GM12878 (cell line): ENCODE results near the gene GNAL. TPM values are rescaled to one million over a fixed set of nuclear protein-coding genes. Genes with fewer than 3 reads are reported as not detected.

ENCODE experiments used
- ATAC-seq: fragments of 200-7000 bp; cut with Tn5 transposase; 3 replicates; pipeline ENCODE4 v1.9.1; 2020; ENCODE audit warnings: mild to moderate bottlenecking, moderate library complexity
- BruUV-seq: library from RNA; stranded (reverse); fragments of 400-500 nt; replicated peaks from 2 replicates; lab custom pipeline; 2021; lab: Mats Ljungman, UMichigan
- CTCF ChIA-PET: fragments of 300-600 bp; sonication (Branson Sonifier 250); formaldehyde crosslinking; extraction: SDS; loops from one replicate; lab custom pipeline; 2021; ENCODE audit warnings: inconsistent platforms; lab: Yijun Ruan, JAX
- POLR2A ChIA-PET: fragments of 350-600 bp; formaldehyde crosslinking; extraction: SDS; loops from one replicate; lab custom pipeline; 2021; ENCODE audit warnings: inconsistent platforms; lab: Charles Lee
- RAD21 ChIA-PET: fragments of 300-600 bp; sonication (Branson Sonifier 250); formaldehyde crosslinking; loops from one replicate; lab custom pipeline; 2023; ENCODE audit warnings: antibody characterized with exemption; ENCODE audit not compliant: unreplicated experiment; lab: Charles Lee
- SMC1A ChIA-PET: fragments of 300-600 bp; sonication (Branson Sonifier 250); formaldehyde crosslinking; loops from one replicate; lab custom pipeline; 2023; ENCODE audit not compliant: unreplicated experiment, uncharacterized antibody; lab: Charles Lee
- DNase-seq: peaks from one replicate; pipeline ENCODE4 v3.0.0-alpha.2; 2011; ENCODE audit warnings: low read depth, low spot score
- FAIRE-seq: peaks from 3 replicates; lab custom pipeline; 2011; peaks lifted over from hg19 to GRCh38; lab: Jason Lieb, UNC
- H2AFZ ChIP-seq: 2 replicates; pipeline ENCODE4 v1.6.0; 2011; ENCODE audit warnings: low read depth, low read length, control low read depth; ENCODE audit not compliant: control insufficient read depth
- H3K27ac ChIP-seq: 2 replicates; pipeline ENCODE4 v1.5.1; 2011; ENCODE audit warnings: control low read depth; ENCODE audit not compliant: control insufficient read depth, insufficient read depth
- H3K27me3 ChIP-seq, 2 experiments: replicated peaks in 1 of 2; 2 replicates each; pipeline versions ENCODE4 v1.6.0 to v1.6.1; 2011; ENCODE audit warnings: low read length in 1 of 2; ENCODE audit not compliant: control insufficient read depth in 2 of 2, insufficient read depth in 2 of 2
- H3K36me3 ChIP-seq, 2 experiments: 2 replicates each; pipeline ENCODE4 v1.5.1; 2011; ENCODE audit warnings: low read length in 1 of 2; ENCODE audit not compliant: control insufficient read depth in 2 of 2, insufficient read depth in 2 of 2
- H3K4me1 ChIP-seq: 2 replicates; pipeline ENCODE4 v1.6.1; 2011; ENCODE audit warnings: mild to moderate bottlenecking, low read length, moderate library complexity, mixed read lengths; ENCODE audit not compliant: control insufficient read depth, insufficient read depth
- H3K4me2 ChIP-seq: 2 replicates; pipeline ENCODE4 v1.6.0; 2011; ENCODE audit warnings: control low read depth; ENCODE audit not compliant: control insufficient read depth, insufficient read depth
- H3K4me3 ChIP-seq: fragments of 200-600 bp; sonication (generic); 2 replicates; pipeline ENCODE4 v1.5.1; 2016
- H3K79me2 ChIP-seq: 2 replicates; pipeline ENCODE4 v1.6.0; 2011; ENCODE audit warnings: low read length; ENCODE audit not compliant: control insufficient read depth, insufficient read depth
- H3K9ac ChIP-seq: 2 replicates; pipeline ENCODE4 v1.8.0; 2011; ENCODE audit warnings: low read length, control low read depth, mixed read lengths; ENCODE audit not compliant: control insufficient read depth, insufficient read depth
- H3K9me3 ChIP-seq: replicated peaks from 3 replicates; pipeline ENCODE4 v1.5.1; 2011; ENCODE audit warnings: mild to moderate bottlenecking, low read length; ENCODE audit not compliant: control insufficient read depth, insufficient read depth
- H4K20me1 ChIP-seq: 2 replicates; pipeline ENCODE4 v1.6.0; 2011; ENCODE audit not compliant: control insufficient read depth, insufficient read depth
- BACH1 ChIP-seq: fragments of 450-650 bp; IDR thresholded peaks from 2 replicates; pipeline ENCODE4 v1.6.1; 2017; ENCODE audit warnings: mild to moderate bottlenecking, borderline replicate concordance
- BCL11A ChIP-seq: IDR thresholded peaks from 2 replicates; pipeline ENCODE4 v1.6.1; 2011; ENCODE audit warnings: low read depth, low read length
- BHLHE40 ChIP-seq, 2 experiments: fragments of 450-650 bp in 1 of 2; IDR thresholded peaks; 2 replicates each; pipeline ENCODE4 v1.6.1; 2011 to 2017; ENCODE audit warnings: low read depth in 2 of 2, borderline replicate concordance in 1 of 2, improper control_type of control experiment in 1 of 2, low read length in 1 of 2, mild to moderate bottlenecking in 1 of 2
- CHD1 ChIP-seq: IDR thresholded peaks from 2 replicates; pipeline ENCODE4 v1.6.1; 2012; ENCODE audit warnings: low read depth, low read length, improper control_type of control experiment
- CREB1 ChIP-seq: IDR thresholded peaks from 2 replicates; pipeline ENCODE4 v1.6.1; 2012; ENCODE audit warnings: low read depth, mild to moderate bottlenecking, inconsistent platforms
- EP300 ChIP-seq, 2 experiments: fragments of 150-350 bp in 1 of 2; IDR thresholded peaks; 2 replicates each; pipeline ENCODE4 v1.6.1; 2011 to 2012; ENCODE audit warnings: low read depth in 2 of 2, low read length in 2 of 2, borderline replicate concordance in 1 of 2, improper control_type of control experiment in 1 of 2, inconsistent platforms in 1 of 2; ENCODE audit not compliant: control insufficient read depth in 1 of 2
- NR2C2 ChIP-seq: IDR thresholded peaks from 2 replicates; pipeline ENCODE4 v1.6.1; 2011; ENCODE audit warnings: borderline replicate concordance, low read depth; ENCODE audit not compliant: control insufficient read depth, insufficient read length
- PAX5 ChIP-seq: IDR thresholded peaks from 2 replicates; pipeline ENCODE4 v1.6.1; 2011; ENCODE audit warnings: low read depth, low read length, borderline replicate concordance
- RCOR1 ChIP-seq: conservative IDR thresholded peaks from 2 replicates; pipeline ENCODE4 v1.6.1; 2012; ENCODE audit warnings: low read depth, low read length, improper control_type of control experiment
- SREBF1 ChIP-seq: IDR thresholded peaks from 2 replicates; pipeline ENCODE4 v1.6.1; 2012; ENCODE audit warnings: mild to moderate bottlenecking, low read length
- SREBF2 ChIP-seq: IDR thresholded peaks from 2 replicates; pipeline ENCODE4 v1.6.1; 2012; ENCODE audit warnings: mild to moderate bottlenecking, low read length
- STAT1 ChIP-seq: fragments of 450-650 bp; conservative IDR thresholded peaks from 2 replicates; pipeline ENCODE4 v1.6.1; 2014; ENCODE audit warnings: antibody characterized with exemption, mild to moderate bottlenecking
- WGBS: methylation state at CpG from one replicate; pipeline ENCODE4 v1.1.6; 2016; ENCODE audit warnings: low lambda C conversion rate; ENCODE audit not compliant: insufficient replicate concordance, insufficient coverage; ENCODE audit errors: missing lambda C conversion rate; 5-methylcytosine and 5-hydroxymethylcytosine counted together
- in situ Hi-C: fragments of 300-500 bp; cut with MboI; formaldehyde crosslinking; loops from 9 replicates; pipeline ENCODE4 v1.14.3; 2018; ENCODE audit warnings: mixed read lengths
- intact Hi-C: fragments of 100-400 bp; cut with micrococcal nuclease; formaldehyde crosslinking; loops from one replicate; pipeline ENCODE4 v1.14.2; 2022; ENCODE audit not compliant: unreplicated experiment
- polyA plus RNA-seq, 11 experiments: library from polyadenylated mRNA; depleted of rRNA in 4 of 11; unstranded in 6 of 11; stranded (reverse) in 5 of 11; fragments of >200 nt; fragmentation: Nextera tagmentation in 4 of 11; fragmentation: Illumina TruSeq in 1 of 11; extraction: Ambion mirVana in 4 of 11; extraction: Trizol in 1 of 11; gene quantifications; 1 replicate in 1 of 11; 2 replicates in 10 of 11; pipeline versions ENCODE4 v1.2.1 to v1.2.3, GENCODE V29; 2011 to 2016; ENCODE audit warnings: inconsistent platforms in 2 of 11, missing spikeins in 2 of 11, low read depth in 1 of 11
- total RNA-seq, 4 experiments: library from RNA; depleted of rRNA in 3 of 4; stranded (reverse); fragments of >200 nt in 3 of 4; fragmentation: Illumina TruSeq in 1 of 4; extraction: Trizol in 1 of 4; gene quantifications; 2 replicates each; pipeline versions ENCODE4 v1.2.1 to v1.2.3, GENCODE V29; 2013 to 2021

The GNAL gene
- total and polyA plus RNA-seq, 10 of the 15 experiments (the other 5 are each of a cell fraction or from before 2014, with no cell fraction given) = 0.02 to 0.39 (median 0.05) TPM; not detected in 5

DNA sequence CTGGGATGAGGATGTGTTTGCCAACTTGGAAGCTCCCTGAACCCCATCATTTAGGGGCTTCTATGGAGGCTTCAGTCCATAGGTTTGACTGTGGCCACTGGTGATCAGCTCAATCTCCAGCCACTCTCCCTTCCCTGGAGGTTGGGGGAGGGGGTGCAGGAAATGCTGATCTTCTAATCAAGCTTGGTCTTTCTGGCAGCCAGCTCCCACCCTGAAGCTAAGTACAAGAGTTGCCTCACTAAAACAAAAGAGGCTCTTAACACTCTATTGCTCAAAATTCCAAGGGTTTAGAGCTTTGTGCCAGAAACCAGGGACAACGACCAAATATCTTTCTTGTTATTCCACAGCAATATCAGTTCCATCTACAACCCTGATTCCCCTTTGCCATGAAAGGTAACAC lies 238.4 kb downstream of the GNAL start:
- DNase-seq = no peak
- no peaks in the 10 kb centered on the region for H3K79me2 ChIP-seq
- H3K4me3 ChIP-seq = no peak overlapping the region
- H3K27ac ChIP-seq = no peak overlapping the region
- H3K9me3 ChIP-seq = no peaks in the 10 kb centered on the region
- H3K36me3 ChIP-seq = no peaks in the 10 kb centered on the region
- no peaks in the 10 kb centered on the region for H4K20me1 ChIP-seq
- H3K27me3 ChIP-seq = no peaks in the 10 kb centered on the region
- H3K4me2 ChIP-seq = no peak overlapping the region
- in situ Hi-C loops = no loop called here
- 63% methylated on average over 1 of the region's 1 CpG for WGBS
- ChIA-PET SMC1A (no interaction called here), POLR2A (no interaction called here), RAD21 (no interaction called here), CTCF (interaction anchor here (5.7 kb wide), 1 partner anchor 11 kb away, joined by 35 read pairs; no protein-coding TSS in a partner anchor)
- TF ChIP-seq BHLHE40 (IDR thresholded peaks at IDR 0.05; ENCODE audit: borderline replicate concordance in 1 of 2, low read depth in 2 of 2, low read length in 1 of 2) (no peak), RCOR1 (no peak), CREB1 (no peak), SREBF1 (no peak), PAX5 (no peak), STAT1 (no peak), CHD1 (no peak), EP300 (IDR thresholded peaks at IDR 0.05; ENCODE audit: borderline replicate concordance in 1 of 2, control insufficient read depth in 1 of 2, low read depth in 2 of 2, low read length in 2 of 2) (no peak), NR2C2 (no peak), BCL11A (no peak), SREBF2 (no peak), BACH1 (no peak)
- ATAC-seq = no peak
- no peaks in the 10 kb centered on the region for H3K4me1 ChIP-seq
- no peak overlapping the region for H3K9ac ChIP-seq
- intact Hi-C loops = no loop called here
- BruUV-seq = no TSS peak
- no peak for FAIRE-seq
- no peak overlapping the region for H2AFZ ChIP-seq
